OCI-LY1 (cell line): ENCODE results near the gene VSIG10.

Source experiments
- H2AFZ ChIP-seq: fragments of 200-600 bp; sonication (generic), shearing (Covaris generic); 2 replicates; pipeline ENCODE4 v1.6.0; 2014; ENCODE audit warnings: antibody characterized with exemption, mild to moderate bottlenecking, low read length
- H3F3A ChIP-seq: fragments of 200-600 bp; sonication (generic), shearing (Covaris generic); 2 replicates; pipeline ENCODE4 v1.6.0; 2014; ENCODE audit warnings: mild to moderate bottlenecking, antibody characterized with exemption, low read length, moderate library complexity; ENCODE audit not compliant: insufficient read depth
- H3K27ac ChIP-seq: fragments of 200-600 bp; sonication (generic); 2 replicates; pipeline ENCODE4 v1.5.1; 2014; ENCODE audit warnings: low read length, mixed run types, mild to moderate bottlenecking, low read depth; ENCODE audit not compliant: poor library complexity, severe bottlenecking
- H3K27me3 ChIP-seq: fragments of 200-600 bp; sonication (generic); 2 replicates; pipeline ENCODE4 v1.6.0; 2014; ENCODE audit warnings: antibody characterized with exemption, mild to moderate bottlenecking, low read length, moderate library complexity; ENCODE audit not compliant: insufficient read depth
- H3K36me3 ChIP-seq: fragments of 200-600 bp; sonication (generic); 2 replicates; pipeline ENCODE4 v1.6.1; 2014; ENCODE audit warnings: mild to moderate bottlenecking, antibody characterized with exemption, low read length, moderate library complexity, mixed read lengths; ENCODE audit not compliant: insufficient read depth
- H3K4me1 ChIP-seq: fragments of 200-600 bp; sonication (generic); 2 replicates; pipeline ENCODE4 v1.5.1; 2014; ENCODE audit warnings: mild to moderate bottlenecking, low read length, moderate library complexity; ENCODE audit not compliant: insufficient read depth, severe bottlenecking
- H3K4me2 ChIP-seq: fragments of 200-600 bp; sonication (generic), shearing (Covaris generic); 2 replicates; pipeline ENCODE4 v1.6.1; 2014; ENCODE audit warnings: low read length
- H3K4me3 ChIP-seq: fragments of 200-600 bp; sonication (generic); 2 replicates; pipeline ENCODE4 v1.5.1; 2014; ENCODE audit warnings: low read length, low read depth, mild to moderate bottlenecking, mixed read lengths; ENCODE audit not compliant: poor library complexity, severe bottlenecking
- H3K79me2 ChIP-seq: fragments of 200-600 bp; shearing (Covaris generic); 2 replicates; pipeline ENCODE4 v1.6.1; 2016; ENCODE audit warnings: mixed run types, low read length, mixed read lengths; ENCODE audit not compliant: insufficient read depth
- H3K9ac ChIP-seq: fragments of 200-600 bp; sonication (generic), shearing (Covaris generic); 2 replicates; pipeline ENCODE4 v1.6.1; 2014; ENCODE audit warnings: mild to moderate bottlenecking, low read length, mixed read lengths
- H3K9me2 ChIP-seq: fragments of 200-600 bp; sonication (generic), shearing (Covaris generic); 2 replicates; pipeline ENCODE4 v1.6.1; 2014; ENCODE audit warnings: low read depth, mild to moderate bottlenecking, low read length, mixed read lengths
- H3K9me3 ChIP-seq: fragments of 200-600 bp; shearing (Covaris generic); 2 replicates; pipeline ENCODE4 v1.6.1; 2014; ENCODE audit warnings: low read length, mixed read lengths
- H4K20me1 ChIP-seq: fragments of 200-600 bp; sonication (generic), shearing (Covaris generic); 2 replicates; pipeline ENCODE4 v1.6.0; 2016; ENCODE audit warnings: mild to moderate bottlenecking, low read length; ENCODE audit not compliant: insufficient read depth
- CTCF ChIP-seq: fragments of 200-600 bp; sonication (generic), shearing (Covaris generic); IDR thresholded peaks from 2 replicates; pipeline ENCODE4 v1.5.1; 2017; ENCODE audit warnings: mild to moderate bottlenecking, antibody characterized with exemption, low read length, moderate library complexity, mixed read lengths
- EZH2 ChIP-seq: fragments of 200-600 bp; sonication (generic), shearing (Covaris generic); IDR thresholded peaks from 2 replicates; pipeline ENCODE4 v1.8.0; 2017; ENCODE audit warnings: borderline replicate concordance, mixed run types, mild to moderate bottlenecking, antibody characterized with exemption, low read length, moderate library complexity, mixed read lengths

Gene VSIG10

GRCh38 chr12:118015306-118015705 is 88.5 kb downstream of the VSIG10 start:
- H3K27ac ChIP-seq = no peak overlapping the region
- H3K36me3 ChIP-seq = peaks cover 19% of the 10 kb centered on the region
- no peaks in the 10 kb centered on the region for H4K20me1 ChIP-seq
- TF ChIP-seq CTCF (no peak), EZH2 (no peak)
- no peak overlapping the region for H2AFZ ChIP-seq
- no peaks in the 10 kb centered on the region for H3K9me2 ChIP-seq
- H3K79me2 ChIP-seq = peaks cover 10% of the 10 kb centered on the region; the same call in 1 of the 2 replicates
- no peaks in the 10 kb centered on the region for H3K9me3 ChIP-seq
- no peak overlapping the region for H3K4me2 ChIP-seq
- H3K9ac ChIP-seq = no peak overlapping the region
- H3F3A ChIP-seq = no peaks in the 10 kb centered on the region
- H3K4me3 ChIP-seq = no peak overlapping the region
- H3K4me1 ChIP-seq = peaks cover 19% of the 10 kb centered on the region
- H3K27me3 ChIP-seq = no peaks in the 10 kb centered on the region
